Vagina (tissue), 2 donors: Measurements from ENCODE around the gene MAP2K5. TPM values are rescaled to one million over a fixed set of nuclear protein-coding genes. Genes with fewer than 3 reads are reported as not detected.

Experiments
- DNase-seq, 2 donors: peaks; one replicate each; pipeline ENCODE4 v3.0.0-alpha.2; 2017; ENCODE audit errors: extremely low spot score in 2 of 2
- H3K27ac ChIP-seq: fragments of 200-600 bp; sonication (generic); one replicate; pipeline ENCODE4 v1.5.1; 2019
- H3K27me3 ChIP-seq: fragments of 200-600 bp; sonication (generic); one replicate; pipeline ENCODE4 v1.5.1; 2019
- H3K36me3 ChIP-seq, 2 donors: fragments of 200-600 bp; sonication (generic); one replicate each; pipeline ENCODE4 v1.5.1; 2017 to 2019
- H3K4me1 ChIP-seq: fragments of 200-600 bp; sonication (generic); one replicate; pipeline ENCODE4 v1.5.1; 2019
- H3K4me3 ChIP-seq, 2 donors: fragments of 200-600 bp; sonication (generic); 1 replicate in 1 of 2; 2 replicates in 1 of 2; pipeline ENCODE4 v1.5.1; 2016 to 2019
- H3K9me3 ChIP-seq: fragments of 200-600 bp; sonication (generic); one replicate; pipeline ENCODE4 v1.5.1; 2019
- POLR2A ChIP-seq, 2 donors: fragments of 450-650 bp; IDR thresholded peaks; one replicate each; pipeline ENCODE4 v1.6.1; 2017; ENCODE audit warnings: antibody characterized with exemption in 2 of 2, mild to moderate bottlenecking in 2 of 2, moderate library complexity in 2 of 2
- POLR2AphosphoS5 ChIP-seq, 2 donors: sonication (generic); formaldehyde crosslinking; IDR thresholded peaks; one replicate each; pipeline ENCODE4 v1.9.0; 2017; ENCODE audit warnings: antibody characterized with exemption in 2 of 2, mild to moderate bottlenecking in 2 of 2, low read depth in 1 of 2; ENCODE audit not compliant: insufficient read depth in 1 of 2
- intact Hi-C: fragments of 100-400 bp; cut with DNase I; formaldehyde crosslinking; loops from one replicate; pipeline ENCODE4 v1.15.1; 2023
- total RNA-seq: library from RNA; depleted of rRNA; stranded (reverse); fragments of >200 nt; gene quantifications from one replicate; pipeline ENCODE4 v1.2.3, GENCODE V29; 2016
- TF ChIP-seq, protein P1 (sequence below), 3 experiments: fragments of 450-650 bp in 2 of 3; fragments of 200-600 bp in 1 of 3; sonication (generic) in 1 of 3; IDR thresholded peaks; one replicate each; pipeline ENCODE4 v1.5.1; 2017 to 2019; ENCODE audit warnings: antibody characterized with exemption in 3 of 3, mild to moderate bottlenecking in 2 of 3, moderate library complexity in 2 of 3

Gene MAP2K5
- total RNA-seq, 1 donor from 2014 or later = 13.5 TPM

DNA sequence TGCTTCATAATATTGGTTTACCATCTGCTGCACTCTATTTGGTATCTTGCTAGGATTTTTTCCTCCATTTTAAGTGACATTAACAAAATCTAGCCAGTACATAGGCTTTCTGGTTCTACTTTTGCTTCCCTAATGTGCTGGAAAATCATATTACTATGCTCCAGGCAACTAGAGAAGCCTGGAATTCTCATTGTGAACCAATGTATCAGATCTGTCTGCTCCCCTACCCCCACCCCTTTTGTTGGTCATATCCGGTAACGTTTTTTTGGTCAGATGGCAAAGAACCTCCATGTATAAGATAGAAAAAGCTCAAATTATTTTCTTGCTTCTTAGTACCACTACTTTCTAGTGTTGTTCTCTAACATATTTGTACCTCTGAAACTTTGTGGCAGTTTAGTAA, 17.1 kb downstream of the MAP2K5 start:
- Histone ChIP-seq H3K27me3 (no peaks in the 10 kb centered on the region), H3K4me1 (no peaks in the 10 kb centered on the region), H3K9me3 (peaks cover 3% of the 10 kb centered on the region), H3K27ac (no peak overlapping the region), H3K36me3 (no peaks in the 10 kb centered on the region), H3K4me3 (no peak overlapping the region)
- TF ChIP-seq, protein P1, sequence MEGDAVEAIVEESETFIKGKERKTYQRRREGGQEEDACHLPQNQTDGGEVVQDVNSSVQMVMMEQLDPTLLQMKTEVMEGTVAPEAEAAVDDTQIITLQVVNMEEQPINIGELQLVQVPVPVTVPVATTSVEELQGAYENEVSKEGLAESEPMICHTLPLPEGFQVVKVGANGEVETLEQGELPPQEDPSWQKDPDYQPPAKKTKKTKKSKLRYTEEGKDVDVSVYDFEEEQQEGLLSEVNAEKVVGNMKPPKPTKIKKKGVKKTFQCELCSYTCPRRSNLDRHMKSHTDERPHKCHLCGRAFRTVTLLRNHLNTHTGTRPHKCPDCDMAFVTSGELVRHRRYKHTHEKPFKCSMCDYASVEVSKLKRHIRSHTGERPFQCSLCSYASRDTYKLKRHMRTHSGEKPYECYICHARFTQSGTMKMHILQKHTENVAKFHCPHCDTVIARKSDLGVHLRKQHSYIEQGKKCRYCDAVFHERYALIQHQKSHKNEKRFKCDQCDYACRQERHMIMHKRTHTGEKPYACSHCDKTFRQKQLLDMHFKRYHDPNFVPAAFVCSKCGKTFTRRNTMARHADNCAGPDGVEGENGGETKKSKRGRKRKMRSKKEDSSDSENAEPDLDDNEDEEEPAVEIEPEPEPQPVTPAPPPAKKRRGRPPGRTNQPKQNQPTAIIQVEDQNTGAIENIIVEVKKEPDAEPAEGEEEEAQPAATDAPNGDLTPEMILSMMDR (IDR thresholded peaks at IDR 0.05) = no peak
- TF ChIP-seq POLR2A (IDR thresholded peaks at IDR 0.05) (no peak), POLR2AphosphoS5 (IDR thresholded peaks at IDR 0.05; ENCODE audit: insufficient read depth in 1 of 2, low read depth in 1 of 2) (no peak)
- DNase-seq = no peak
- intact Hi-C loops = no loop called here

DNA sequence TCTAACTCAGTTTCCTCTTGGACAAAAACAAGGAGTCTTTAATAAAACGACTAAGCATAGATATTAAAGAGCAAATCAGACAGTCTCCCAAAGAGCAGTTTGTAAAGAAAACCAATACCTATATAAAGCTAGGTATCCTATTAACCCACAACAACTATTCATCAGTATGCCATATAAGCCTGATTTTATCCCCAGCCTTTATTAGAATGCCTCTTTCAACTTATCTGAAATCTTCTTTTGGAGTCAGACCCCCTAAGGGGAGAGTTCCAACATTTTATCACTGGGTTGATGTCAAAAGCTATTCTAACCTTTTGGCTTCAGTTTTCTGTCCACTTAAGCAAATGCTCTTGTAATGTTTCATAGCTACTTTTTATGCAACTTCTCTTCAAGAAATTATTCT, 17.8 kb downstream of the MAP2K5 start:
- TF ChIP-seq, protein P1 (IDR thresholded peaks at IDR 0.05) = no peak
- no peak for TF ChIP-seq POLR2A (IDR thresholded peaks at IDR 0.05)
- TF ChIP-seq POLR2AphosphoS5 (IDR thresholded peaks at IDR 0.05; ENCODE audit: insufficient read depth in 1 of 2, low read depth in 1 of 2) = no peak
- H3K4me1 ChIP-seq = no peaks in the 10 kb centered on the region
- H3K36me3 ChIP-seq = no peaks in the 10 kb centered on the region
- H3K9me3 ChIP-seq = peaks cover 3% of the 10 kb centered on the region
- no peak overlapping the region for H3K27ac ChIP-seq
- no peak overlapping the region for H3K4me3 ChIP-seq
- intact Hi-C loops = no loop called here
- no peak for DNase-seq
- no peaks in the 10 kb centered on the region for H3K27me3 ChIP-seq

DNA sequence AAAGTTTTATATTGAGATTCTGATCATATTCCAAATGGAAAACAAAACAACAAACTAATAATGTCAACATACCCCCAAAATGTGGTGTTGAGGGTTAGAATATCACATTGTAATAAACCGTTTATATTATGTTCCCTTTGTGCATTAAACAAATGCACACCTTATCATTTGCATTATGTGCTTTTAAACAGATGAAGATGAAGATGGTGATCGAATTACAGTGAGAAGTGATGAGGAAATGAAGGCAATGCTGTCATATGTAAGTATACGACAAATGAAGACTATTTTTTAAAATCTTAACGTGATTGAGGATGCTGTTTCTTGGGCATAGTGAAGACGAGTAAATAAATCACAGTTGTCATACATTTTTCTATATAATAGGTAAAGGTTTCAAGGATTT, 20.6 kb downstream of the MAP2K5 start:
- H3K27ac ChIP-seq = no peak overlapping the region
- no peaks in the 10 kb centered on the region for H3K4me1 ChIP-seq
- no peak overlapping the region for H3K4me3 ChIP-seq
- H3K36me3 ChIP-seq = no peaks in the 10 kb centered on the region
- no peak for DNase-seq
- peaks cover 2% of the 10 kb centered on the region for H3K9me3 ChIP-seq
- no peak for TF ChIP-seq POLR2A (IDR thresholded peaks at IDR 0.05)
- TF ChIP-seq POLR2AphosphoS5 (IDR thresholded peaks at IDR 0.05; ENCODE audit: insufficient read depth in 1 of 2, low read depth in 1 of 2) = no peak
- TF ChIP-seq, protein P1 (IDR thresholded peaks at IDR 0.05) = no peak
- H3K27me3 ChIP-seq = no peaks in the 10 kb centered on the region
- intact Hi-C loops = no loop called here

DNA sequence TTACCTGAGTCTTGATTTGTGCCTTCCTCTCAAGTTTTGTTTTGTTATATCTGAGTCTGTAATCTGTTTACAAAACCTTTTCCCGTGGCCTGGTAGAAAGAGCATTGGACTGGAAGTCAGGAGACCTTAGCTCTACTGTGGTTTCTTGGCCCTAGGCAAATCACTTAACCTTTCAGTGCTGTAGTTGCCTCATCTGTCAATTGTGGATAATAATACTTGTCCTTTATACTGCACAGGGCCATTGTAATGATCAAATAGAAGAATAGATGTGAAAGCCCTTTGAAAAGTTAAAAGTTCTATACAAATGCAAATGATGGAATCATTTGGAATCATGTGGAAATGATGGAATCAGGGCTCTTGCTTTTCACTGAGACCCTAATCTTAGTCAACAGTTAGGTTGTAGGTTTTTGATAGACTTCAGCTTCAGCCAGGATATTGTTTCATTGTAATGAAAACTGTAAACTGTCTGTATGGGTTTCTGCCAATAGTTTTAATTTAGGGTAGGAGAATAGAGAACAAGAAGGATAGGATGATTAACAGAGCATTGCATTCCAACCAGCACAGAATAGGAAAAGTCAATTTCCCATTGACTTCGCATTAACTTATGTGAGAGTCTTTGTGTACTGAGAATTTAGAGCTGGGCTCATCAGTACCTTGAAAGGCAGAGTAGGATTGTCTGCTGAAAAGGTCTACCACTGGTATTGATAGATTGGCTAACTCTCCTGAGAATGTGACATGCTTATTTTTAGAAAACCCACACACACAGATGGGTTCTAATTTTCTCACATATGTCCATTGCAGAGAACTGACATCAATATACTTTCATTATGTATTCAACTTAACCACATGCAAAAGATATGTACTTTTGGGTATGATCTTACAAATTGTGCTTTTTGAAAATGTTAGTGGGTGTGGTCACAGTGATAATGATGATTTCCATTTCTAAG, 21.8 kb downstream of the MAP2K5 start:
- H3K36me3 ChIP-seq = no peaks in the 10 kb centered on the region
- TF ChIP-seq POLR2AphosphoS5 (IDR thresholded peaks at IDR 0.05; ENCODE audit: insufficient read depth in 1 of 2, low read depth in 1 of 2) (no peak), POLR2A (IDR thresholded peaks at IDR 0.05) (no peak)
- TF ChIP-seq, protein P1 (IDR thresholded peaks at IDR 0.05) = no peak
- no peaks in the 10 kb centered on the region for H3K9me3 ChIP-seq
- no peaks in the 10 kb centered on the region for H3K4me1 ChIP-seq
- H3K27me3 ChIP-seq = no peaks in the 10 kb centered on the region
- H3K4me3 ChIP-seq = no peak overlapping the region
- no peak for DNase-seq
- no peak overlapping the region for H3K27ac ChIP-seq
- intact Hi-C loops = no loop called here

DNA sequence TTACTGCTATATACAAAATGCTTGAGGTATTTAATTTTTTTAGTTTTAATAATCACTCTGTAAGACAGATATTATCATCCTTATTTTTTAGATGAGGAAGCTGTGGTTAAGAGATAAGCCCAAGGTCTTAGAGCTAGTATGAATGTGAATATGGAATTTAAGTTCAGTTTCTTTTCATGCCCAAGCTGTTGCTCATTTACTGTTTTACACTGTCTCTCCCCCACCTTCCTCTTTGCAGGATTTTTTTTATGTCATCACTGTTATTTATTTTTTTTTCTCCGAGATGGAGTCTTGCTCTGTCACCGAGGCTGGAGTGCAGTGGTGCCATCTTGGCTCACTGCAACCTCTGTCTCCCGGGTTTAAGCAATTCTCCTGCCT, 22.5 kb downstream of the MAP2K5 start:
- H3K36me3 ChIP-seq = no peaks in the 10 kb centered on the region
- no peaks in the 10 kb centered on the region for H3K27me3 ChIP-seq
- DNase-seq = no peak
- intact Hi-C loops = no loop called here
- H3K4me3 ChIP-seq = no peak overlapping the region
- H3K9me3 ChIP-seq = no peaks in the 10 kb centered on the region
- no peak for TF ChIP-seq POLR2AphosphoS5 (IDR thresholded peaks at IDR 0.05; ENCODE audit: insufficient read depth in 1 of 2, low read depth in 1 of 2)
- no peak for TF ChIP-seq POLR2A (IDR thresholded peaks at IDR 0.05)
- TF ChIP-seq, protein P1 (IDR thresholded peaks at IDR 0.05) = no peak
- no peaks in the 10 kb centered on the region for H3K4me1 ChIP-seq
- H3K27ac ChIP-seq = no peak overlapping the region
